Fibroblast of lung (primary cell): ENCODE results near the gene MCM3AP. TPM values are rescaled to one million over a fixed set of nuclear protein-coding genes. Genes with fewer than 3 reads are reported as not detected.
A peak's percentile ranks its signal among the peaks of the same experiment; 100 is the strongest.

ENCODE experiments used
- DNase-seq, 2 donors: peaks; one replicate each; pipeline versions ENCODE4 v3.0.0 to v3.0.0-alpha.2; 2010; ENCODE audit warnings: low read depth in 2 of 2
- H2AFZ ChIP-seq: 2 replicates; pipeline ENCODE4 v1.5.1; 2012; ENCODE audit warnings: low read length, control low read depth, inconsistent platforms
- H3K27ac ChIP-seq: 2 replicates; pipeline ENCODE4 v1.5.1; 2011; ENCODE audit warnings: low read length, control low read depth; ENCODE audit not compliant: insufficient read depth
- H3K27me3 ChIP-seq: 2 replicates; pipeline ENCODE4 v1.5.1; 2011; ENCODE audit warnings: mild to moderate bottlenecking, low read length; ENCODE audit not compliant: control insufficient read depth, insufficient read depth
- H3K36me3 ChIP-seq: 2 replicates; pipeline ENCODE4 v1.5.1; 2011; ENCODE audit warnings: low read length; ENCODE audit not compliant: control insufficient read depth, insufficient read depth
- H3K4me1 ChIP-seq: 2 replicates; pipeline ENCODE4 v1.5.1; 2011; ENCODE audit warnings: low read length; ENCODE audit not compliant: control insufficient read depth, insufficient read depth; ENCODE audit errors: extremely low read depth
- H3K4me2 ChIP-seq: 2 replicates; pipeline ENCODE4 v1.5.1; 2011; ENCODE audit warnings: low read length, control low read depth; ENCODE audit not compliant: insufficient read depth; ENCODE audit errors: extremely low read depth
- H3K4me3 ChIP-seq, 4 experiments: fragments of 200-600 bp in 1 of 4; sonication (generic) in 1 of 4; replicated peaks in 1 of 4; 2 replicates each; pipeline ENCODE4 v1.5.1; 2011 to 2016; ENCODE audit warnings: low read length in 4 of 4, low read depth in 3 of 4, mild to moderate bottlenecking in 3 of 4, control low read depth in 2 of 4, inconsistent platforms in 1 of 4, mixed read lengths in 1 of 4; ENCODE audit not compliant: insufficient read depth in 1 of 4; ENCODE audit errors: control extremely low read depth in 1 of 4
- H3K79me2 ChIP-seq: 2 replicates; pipeline ENCODE4 v1.5.1; 2012; ENCODE audit warnings: mild to moderate bottlenecking, low read length, inconsistent platforms; ENCODE audit not compliant: control insufficient read depth, insufficient read depth
- H3K9ac ChIP-seq: 2 replicates; pipeline ENCODE4 v1.5.1; 2011; ENCODE audit warnings: mild to moderate bottlenecking, low read length, control low read depth; ENCODE audit not compliant: insufficient read depth
- H3K9me3 ChIP-seq: 2 replicates; pipeline ENCODE4 v1.5.1; 2012; ENCODE audit warnings: low read depth, low read length; ENCODE audit not compliant: control insufficient read depth, insufficient read depth
- H4K20me1 ChIP-seq: 2 replicates; pipeline ENCODE4 v1.5.1; 2011; ENCODE audit warnings: low read length; ENCODE audit not compliant: control insufficient read depth, insufficient read depth; ENCODE audit errors: extremely low read depth
- EZH2 ChIP-seq: IDR thresholded peaks from 2 replicates; pipeline ENCODE4 v1.5.1; 2012; ENCODE audit warnings: low read length, control low read depth, mild to moderate bottlenecking; ENCODE audit errors: missing control alignments
- polyA plus RNA-seq, 2 donors: library from polyadenylated mRNA; depleted of rRNA in 1 of 2; stranded (reverse) in 1 of 2; unstranded in 1 of 2; fragments of >200 nt; gene quantifications; 2 replicates each; pipeline ENCODE4 v1.2.1, GENCODE V29; 2011 to 2012; ENCODE audit warnings: missing spikeins in 1 of 2
- total RNA-seq: library from RNA; depleted of rRNA; stranded (reverse); fragments of >200 nt; gene quantifications from 2 replicates; pipeline ENCODE4 v1.2.1, GENCODE V29; 2014
- TF ChIP-seq, protein P1 (sequence below), 2 donors: IDR thresholded peaks in 1 of 2; conservative IDR thresholded peaks in 1 of 2; 1 replicate in 1 of 2; 2 replicates in 1 of 2; pipeline ENCODE4 v1.5.1; 2011 to 2012; ENCODE audit warnings: low read length in 2 of 2, control low read depth in 1 of 2, inconsistent platforms in 1 of 2, low read depth in 1 of 2, mild to moderate bottlenecking in 1 of 2

Gene MCM3AP
- total and polyA plus RNA-seq, 2 donors (not counting 1 experiment from before 2014, with no cell fraction given), result 40.4 to 64.6 TPM

DNA sequence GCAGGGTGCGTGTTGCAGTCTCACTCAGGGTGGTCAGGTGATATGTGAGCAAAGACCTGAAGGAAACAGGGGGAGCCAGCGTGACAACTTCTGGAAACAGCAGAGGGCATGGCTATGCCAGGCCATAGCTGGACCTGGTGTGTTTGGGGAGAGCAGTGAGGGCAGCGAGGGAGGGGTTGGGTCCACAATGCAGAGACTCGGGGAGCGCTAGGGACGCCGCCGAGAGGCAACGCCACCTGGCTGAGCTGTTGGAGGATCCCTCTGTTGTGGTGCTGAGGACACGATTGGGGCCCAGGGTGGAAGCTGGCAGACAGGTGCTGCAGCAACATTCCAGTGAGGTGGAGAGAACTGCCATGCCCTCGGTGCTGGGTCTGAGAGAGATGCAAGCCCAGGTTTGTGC is 30.2 kb downstream of the MCM3AP start:
- TF ChIP-seq, protein P1, sequence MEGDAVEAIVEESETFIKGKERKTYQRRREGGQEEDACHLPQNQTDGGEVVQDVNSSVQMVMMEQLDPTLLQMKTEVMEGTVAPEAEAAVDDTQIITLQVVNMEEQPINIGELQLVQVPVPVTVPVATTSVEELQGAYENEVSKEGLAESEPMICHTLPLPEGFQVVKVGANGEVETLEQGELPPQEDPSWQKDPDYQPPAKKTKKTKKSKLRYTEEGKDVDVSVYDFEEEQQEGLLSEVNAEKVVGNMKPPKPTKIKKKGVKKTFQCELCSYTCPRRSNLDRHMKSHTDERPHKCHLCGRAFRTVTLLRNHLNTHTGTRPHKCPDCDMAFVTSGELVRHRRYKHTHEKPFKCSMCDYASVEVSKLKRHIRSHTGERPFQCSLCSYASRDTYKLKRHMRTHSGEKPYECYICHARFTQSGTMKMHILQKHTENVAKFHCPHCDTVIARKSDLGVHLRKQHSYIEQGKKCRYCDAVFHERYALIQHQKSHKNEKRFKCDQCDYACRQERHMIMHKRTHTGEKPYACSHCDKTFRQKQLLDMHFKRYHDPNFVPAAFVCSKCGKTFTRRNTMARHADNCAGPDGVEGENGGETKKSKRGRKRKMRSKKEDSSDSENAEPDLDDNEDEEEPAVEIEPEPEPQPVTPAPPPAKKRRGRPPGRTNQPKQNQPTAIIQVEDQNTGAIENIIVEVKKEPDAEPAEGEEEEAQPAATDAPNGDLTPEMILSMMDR (conservative IDR thresholded peaks at IDR 0.05 in 1 of 2, IDR thresholded peaks at IDR 0.05 in 1 of 2; ENCODE audit: low read depth in 1 of 2, low read length in 2 of 2), result no peak
- TF ChIP-seq EZH2, result no peak
- Histone ChIP-seq H3K9ac (no peak overlapping the region), H3K4me1 (no peaks in the 10 kb centered on the region), H3K27ac (no peak overlapping the region), H3K4me2 (no peak overlapping the region), H2AFZ (no peak overlapping the region), H3K36me3 (peaks cover 37% of the 10 kb centered on the region), H4K20me1 (no peaks in the 10 kb centered on the region), H3K79me2 (no peaks in the 10 kb centered on the region), H3K4me3 (no peak overlapping the region), H3K9me3 (no peaks in the 10 kb centered on the region), H3K27me3 (no peaks in the 10 kb centered on the region)
- no peak for DNase-seq

DNA sequence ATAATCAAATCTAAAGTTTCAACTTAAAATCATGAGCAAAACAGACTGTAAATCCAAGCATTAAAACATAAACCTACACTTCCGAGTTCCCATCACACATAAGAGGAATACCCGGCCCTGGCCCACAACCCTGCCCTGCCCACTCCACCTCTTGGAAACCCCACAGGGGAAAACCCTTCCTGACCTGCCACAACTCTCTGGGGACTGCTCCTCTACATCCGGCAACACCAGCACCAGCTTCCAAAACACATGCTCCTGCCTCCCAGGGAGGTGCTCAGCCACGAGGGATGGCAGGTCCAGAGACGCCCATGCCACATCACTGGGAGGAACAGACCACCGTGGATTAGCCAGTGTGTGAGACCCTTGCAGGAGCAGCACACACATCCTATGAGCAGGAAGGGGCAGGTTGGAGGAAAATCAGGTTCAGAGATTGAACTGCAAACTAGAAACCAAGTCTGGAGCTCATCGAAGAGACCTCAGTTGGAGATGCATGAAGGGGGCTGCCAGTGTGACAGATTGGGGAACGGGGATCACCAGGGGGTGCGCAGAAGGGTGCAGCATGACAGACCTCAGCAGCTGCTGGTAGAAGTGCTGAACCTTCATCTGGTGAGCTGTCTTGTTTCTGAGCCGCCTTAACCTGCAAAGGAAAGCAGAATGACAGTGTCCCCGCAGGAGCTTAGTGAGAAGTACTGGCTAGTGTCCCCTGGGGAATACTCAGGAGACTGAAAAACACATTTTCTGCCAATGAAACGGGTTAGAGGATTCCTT is 31.0 kb downstream of the MCM3AP start:
- H3K27me3 ChIP-seq, result no peaks in the 10 kb centered on the region
- TF ChIP-seq, protein P1 (conservative IDR thresholded peaks at IDR 0.05 in 1 of 2, IDR thresholded peaks at IDR 0.05 in 1 of 2; ENCODE audit: low read depth in 1 of 2, low read length in 2 of 2), result no peak
- no peak for TF ChIP-seq EZH2
- no peak overlapping the region for H3K4me3 ChIP-seq
- no peaks in the 10 kb centered on the region for H3K9me3 ChIP-seq
- H4K20me1 ChIP-seq, result no peaks in the 10 kb centered on the region
- no peaks in the 10 kb centered on the region for H3K79me2 ChIP-seq
- H3K4me2 ChIP-seq, result no peak overlapping the region
- DNase-seq, result no peak
- H3K4me1 ChIP-seq, result no peaks in the 10 kb centered on the region
- peaks cover 38% of the 10 kb centered on the region for H3K36me3 ChIP-seq
- no peak overlapping the region for H3K9ac ChIP-seq
- H2AFZ ChIP-seq, result no peak overlapping the region
- no peak overlapping the region for H3K27ac ChIP-seq

DNA sequence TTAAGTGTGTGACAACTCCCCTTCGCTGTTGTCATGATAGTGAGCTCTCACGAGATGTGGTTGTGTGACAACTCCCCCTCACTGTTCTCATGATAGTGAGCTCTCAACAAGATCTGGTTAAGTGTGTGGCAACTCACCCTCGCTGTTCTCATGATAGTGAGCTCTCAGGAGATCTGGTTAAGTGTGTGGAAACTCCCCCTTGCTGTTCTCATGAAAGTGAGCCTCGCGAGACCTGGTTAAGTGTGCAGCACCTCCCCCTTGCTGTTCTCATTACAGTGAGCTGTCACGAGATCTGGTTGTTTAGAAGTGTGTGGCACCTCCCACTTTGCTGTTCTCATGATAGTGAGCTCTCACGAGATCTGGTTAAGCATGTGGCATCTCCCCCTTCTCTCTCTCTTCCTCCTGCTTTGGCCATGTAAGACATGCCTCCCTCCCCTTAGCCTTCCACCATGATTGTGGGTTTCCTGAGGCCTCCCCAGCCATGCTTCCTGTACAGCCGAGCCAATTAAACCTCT is 31.7 kb downstream of the MCM3AP start:
- DNase-seq, result peak in 1 of 2 donors; percentile 35
- no peaks in the 10 kb centered on the region for H3K9me3 ChIP-seq
- no peaks in the 10 kb centered on the region for H3K79me2 ChIP-seq
- H3K27ac ChIP-seq, result no peak overlapping the region
- no peak overlapping the region for H3K4me3 ChIP-seq
- H3K4me2 ChIP-seq, result no peak overlapping the region
- no peaks in the 10 kb centered on the region for H3K27me3 ChIP-seq
- TF ChIP-seq, protein P1 (conservative IDR thresholded peaks at IDR 0.05 in 1 of 2, IDR thresholded peaks at IDR 0.05 in 1 of 2; ENCODE audit: low read depth in 1 of 2, low read length in 2 of 2), result no peak
- TF ChIP-seq EZH2, result no peak
- H3K9ac ChIP-seq, result no peak overlapping the region
- peaks cover 40% of the 10 kb centered on the region for H3K36me3 ChIP-seq
- no peaks in the 10 kb centered on the region for H3K4me1 ChIP-seq
- H4K20me1 ChIP-seq, result no peaks in the 10 kb centered on the region
- no peak overlapping the region for H2AFZ ChIP-seq
